HG03575 (cell line): ENCODE data around the gene TWNK.

Experiments
- ATAC-seq: cut with Tn5 transposase; IDR thresholded peaks from one replicate; pipeline ENCODE4 v1.9.1; 2021; ENCODE audit not compliant: unreplicated experiment, insufficient number of reproducible peaks, low FRiP score; ENCODE audit errors: extremely low read depth

Gene TWNK

DNA sequence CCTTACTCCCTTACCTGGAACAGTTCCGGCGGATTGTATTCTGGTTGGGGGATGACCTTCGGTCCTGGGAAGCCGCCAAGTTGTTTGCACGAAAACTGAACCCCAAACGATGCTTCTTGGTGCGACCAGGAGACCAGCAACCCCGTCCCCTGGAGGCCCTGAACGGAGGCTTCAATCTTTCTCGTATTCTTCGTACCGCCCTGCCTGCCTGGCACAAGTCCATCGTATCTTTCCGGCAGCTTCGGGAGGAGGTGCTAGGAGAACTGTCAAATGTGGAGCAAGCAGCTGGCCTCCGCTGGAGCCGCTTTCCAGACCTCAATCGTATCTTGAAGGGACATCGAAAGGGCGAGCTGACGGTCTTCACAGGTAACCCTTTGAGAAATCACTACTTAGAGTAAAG is 1.7 kb downstream of the TWNK start:
- ATAC-seq, result no peak

DNA sequence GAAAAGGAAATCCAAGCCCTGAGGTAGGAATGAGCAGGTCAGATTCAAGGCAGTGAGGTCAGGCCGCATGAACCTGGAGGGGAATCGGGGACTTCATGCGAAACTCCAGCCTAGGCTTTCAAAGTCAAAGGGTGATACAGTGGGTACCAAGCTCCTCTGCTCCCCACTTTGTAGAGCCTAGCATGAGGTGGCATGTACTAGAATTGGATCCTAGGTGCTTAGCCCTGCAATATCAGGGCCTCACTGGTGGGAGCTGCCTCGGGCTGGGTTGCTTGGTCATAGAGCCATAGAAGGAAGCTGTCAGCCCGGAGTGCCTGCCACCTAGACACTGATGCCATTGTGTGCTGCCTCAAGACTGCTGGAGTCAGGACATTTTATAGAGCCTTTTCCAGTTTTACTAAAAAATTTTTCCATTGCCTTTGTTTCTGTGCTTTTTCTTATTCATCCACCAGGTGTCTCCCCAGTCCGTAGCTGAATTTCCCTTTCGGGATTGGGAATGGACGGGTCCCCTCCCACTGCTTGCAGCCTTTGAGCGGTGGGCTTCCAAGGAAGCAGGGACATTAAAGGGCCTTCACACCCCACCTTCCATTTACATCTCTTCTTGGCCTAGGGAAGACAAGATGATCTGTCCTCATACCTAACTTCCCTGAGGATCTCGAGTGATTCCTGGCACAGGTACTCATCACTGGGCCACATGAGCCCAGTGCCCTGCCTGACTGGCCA is 6.8 kb downstream of the TWNK start:
- no peak for ATAC-seq

DNA sequence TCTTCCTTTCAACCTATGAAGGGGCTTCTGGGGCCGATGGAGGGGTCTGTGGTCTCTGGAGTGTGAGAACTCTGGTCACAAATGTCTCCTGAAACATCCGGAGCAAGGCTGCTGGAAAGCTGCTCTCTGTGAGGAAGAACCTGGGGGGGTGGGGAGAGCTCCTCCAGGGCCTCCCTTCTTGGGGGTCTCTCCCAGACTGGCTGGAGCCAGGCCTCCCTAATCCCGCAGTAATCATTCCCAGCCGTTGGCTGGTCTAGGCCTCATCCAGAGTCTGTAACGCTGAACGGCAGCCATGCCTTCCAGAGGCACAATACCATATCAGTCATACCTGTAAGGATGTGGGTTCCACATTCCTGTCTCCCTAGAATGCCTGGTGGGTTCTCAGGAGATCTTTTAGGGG is 7.8 kb downstream of the TWNK start:
- ATAC-seq, result no peak

DNA sequence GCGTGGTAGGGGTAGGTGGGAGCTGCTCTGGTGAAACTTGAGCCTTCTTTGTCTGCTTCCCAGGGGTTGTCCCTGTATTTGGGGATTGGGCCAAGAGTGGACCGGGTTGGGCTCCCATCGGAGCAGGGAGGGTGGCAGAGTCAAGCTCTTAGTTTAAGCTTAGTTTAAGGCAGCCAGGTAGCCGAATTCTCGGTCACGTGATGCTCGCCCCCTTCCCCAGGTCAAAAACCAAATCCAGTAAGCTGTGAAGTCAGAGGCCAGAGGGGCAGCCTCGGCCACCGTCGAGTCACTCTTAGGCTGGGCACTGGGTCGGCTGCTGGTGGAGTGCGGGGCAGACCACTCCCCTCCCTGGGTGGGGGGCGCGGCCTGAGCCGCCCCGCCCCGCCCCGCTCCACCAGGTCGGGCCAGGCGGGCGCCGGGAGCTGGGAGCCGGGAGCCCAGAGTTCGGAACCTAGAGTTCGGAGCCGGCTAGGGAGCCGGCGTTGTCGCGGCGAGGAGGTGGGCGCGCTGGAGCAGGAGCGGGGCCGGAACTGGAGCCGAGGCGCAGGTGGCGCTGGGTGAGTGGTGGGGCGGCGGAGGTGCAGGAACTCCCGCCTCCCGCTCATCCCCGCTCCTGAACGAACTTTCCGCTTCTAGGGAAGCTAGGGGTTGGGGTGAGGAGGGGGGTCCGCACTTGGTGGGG is 9.5 kb downstream of the TWNK start:
- ATAC-seq, result no peak

DNA sequence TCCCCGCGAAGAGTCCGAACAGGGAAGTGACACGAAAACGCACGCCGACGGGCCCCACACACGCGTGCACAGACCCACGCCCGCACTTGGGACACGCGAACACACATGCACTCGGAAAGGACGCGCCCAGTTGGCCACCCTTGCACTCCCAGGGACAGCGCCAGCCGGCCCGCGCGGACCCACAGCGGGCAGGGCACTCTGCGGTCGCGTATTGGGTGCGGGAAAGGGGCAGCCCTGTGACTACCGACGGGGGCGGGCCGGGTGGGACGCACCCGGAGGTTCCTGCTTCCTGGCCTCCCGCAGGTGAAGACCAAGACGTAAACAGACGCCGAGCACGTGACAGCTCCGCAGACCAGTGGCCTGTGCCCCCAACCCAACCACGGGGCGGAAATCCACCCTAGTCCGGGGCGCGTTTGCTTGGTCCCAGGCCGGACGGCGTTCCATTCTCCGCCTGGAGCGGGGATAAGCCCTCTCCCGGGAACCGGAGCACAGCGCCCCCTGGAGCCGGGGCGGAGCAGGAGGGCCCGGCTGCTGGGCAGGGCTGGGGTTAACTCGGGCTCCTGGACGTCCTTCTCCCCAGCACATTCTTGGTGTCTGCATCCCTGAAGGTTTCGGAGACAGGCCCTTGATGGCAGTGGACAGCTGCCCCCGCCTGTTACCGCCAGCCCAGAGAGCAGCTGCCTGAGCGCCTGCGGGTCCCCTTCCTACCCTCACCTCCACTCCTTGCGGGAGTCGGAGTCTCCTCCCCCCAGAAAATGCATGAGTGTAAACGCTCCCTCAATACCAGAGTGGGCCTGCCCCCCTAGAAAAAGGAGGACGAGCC is 10.2 kb downstream of the TWNK start:
- no peak for ATAC-seq

DNA sequence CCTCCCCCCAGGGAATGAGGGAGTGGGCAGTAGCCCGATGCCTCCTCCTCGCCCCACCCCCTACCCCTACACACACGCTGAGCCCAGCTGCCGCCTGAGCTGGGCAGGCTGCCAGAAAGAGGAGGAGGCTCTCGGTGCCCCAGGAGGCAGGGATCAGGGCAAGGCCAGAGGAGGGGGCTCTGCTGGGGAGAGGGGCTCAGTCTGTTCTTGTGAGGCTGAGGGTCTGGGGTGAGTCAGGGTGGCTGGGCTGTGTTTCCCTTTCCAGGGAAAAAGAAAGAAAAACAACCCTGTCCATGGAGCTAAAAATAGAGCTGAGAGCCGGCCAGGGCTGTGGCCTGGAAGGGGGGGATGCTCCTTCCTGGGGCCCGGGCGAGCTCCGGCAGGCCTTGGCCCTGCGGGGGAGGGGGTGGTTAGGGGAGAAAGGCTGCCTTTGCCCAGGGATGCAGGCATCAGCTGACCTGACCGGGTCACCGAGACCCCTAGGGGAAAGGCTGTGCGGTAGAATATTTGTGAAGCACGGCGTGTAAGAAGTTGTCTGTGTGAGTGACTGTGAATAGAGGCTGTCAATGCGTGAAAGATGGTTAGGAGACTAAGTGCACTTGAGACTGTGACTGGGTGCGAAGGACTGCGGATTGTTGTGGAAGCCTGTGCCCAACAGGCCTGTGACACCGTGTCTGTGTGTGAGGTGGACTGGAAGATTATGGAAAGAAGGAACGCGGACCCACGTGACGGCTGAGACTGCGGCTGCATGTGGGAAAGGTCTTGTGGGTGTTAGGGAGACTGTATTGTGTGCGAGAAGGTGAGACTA is 11.0 kb downstream of the TWNK start:
- no peak for ATAC-seq

DNA sequence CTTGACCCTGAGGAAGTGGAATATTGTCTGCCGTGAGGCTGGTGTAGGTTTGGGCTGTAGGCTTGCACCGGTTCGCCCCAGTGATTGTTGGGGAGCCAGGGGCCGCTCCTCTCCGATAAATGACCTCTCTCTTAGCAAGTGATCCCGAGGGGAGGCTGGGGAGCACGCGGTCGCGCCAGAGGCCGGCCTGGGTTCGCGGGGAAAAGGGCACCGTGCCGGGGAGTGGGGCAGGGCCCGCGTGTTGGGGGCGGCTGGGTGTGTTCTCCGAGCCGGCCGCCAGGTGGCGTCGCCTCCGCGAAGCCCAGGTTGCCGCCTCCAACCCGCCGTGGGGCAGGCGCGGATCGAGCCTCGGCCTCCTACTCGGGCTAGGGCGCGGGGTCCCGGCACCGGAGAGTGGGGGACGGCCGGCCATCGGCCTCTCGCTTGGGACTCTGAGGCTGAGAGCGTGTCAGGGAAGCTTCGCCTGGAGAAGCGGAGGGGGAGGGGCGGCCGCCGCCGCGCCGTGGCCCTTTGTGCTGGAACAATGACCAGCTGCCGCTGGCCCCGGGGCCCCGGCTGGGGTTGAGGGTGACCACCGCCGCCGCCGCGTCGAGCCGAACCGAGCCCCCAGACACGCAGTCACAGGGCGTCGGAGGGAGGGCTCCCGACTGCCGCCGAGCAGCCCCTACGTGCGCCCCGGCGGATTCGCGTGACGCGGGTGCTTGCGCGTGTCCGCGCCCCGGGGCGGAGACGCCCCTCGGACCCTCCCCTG is 11.8 kb downstream of the TWNK start:
- no peak for ATAC-seq

DNA sequence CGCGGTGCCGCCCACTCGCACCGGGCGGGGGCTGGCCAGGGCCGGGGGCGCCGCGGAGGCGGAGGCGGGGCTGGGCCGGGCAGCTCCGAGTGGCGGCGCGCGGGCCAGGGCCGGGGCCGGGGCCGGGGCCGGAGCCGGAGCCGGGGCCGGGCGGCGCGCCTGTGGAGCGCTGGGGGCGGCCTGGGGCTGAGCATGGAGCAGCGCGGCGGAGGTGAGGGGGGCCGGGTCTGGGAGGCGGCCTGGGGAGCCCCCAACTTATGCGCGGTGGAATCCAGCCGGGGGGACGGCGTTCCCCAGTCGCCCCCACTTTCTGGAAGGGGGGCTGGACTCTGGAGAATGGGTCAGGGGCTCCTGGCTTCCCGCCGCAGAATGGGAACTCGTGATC is 12.4 kb downstream of the TWNK start, which contains the start of gene LZTS2:
LZTS2 (plus strand) TSS at position 67 of the 385 bp plus-strand sequence. CDS start 2,731 bp downstream, outside the sequence.
- no peak for ATAC-seq

DNA sequence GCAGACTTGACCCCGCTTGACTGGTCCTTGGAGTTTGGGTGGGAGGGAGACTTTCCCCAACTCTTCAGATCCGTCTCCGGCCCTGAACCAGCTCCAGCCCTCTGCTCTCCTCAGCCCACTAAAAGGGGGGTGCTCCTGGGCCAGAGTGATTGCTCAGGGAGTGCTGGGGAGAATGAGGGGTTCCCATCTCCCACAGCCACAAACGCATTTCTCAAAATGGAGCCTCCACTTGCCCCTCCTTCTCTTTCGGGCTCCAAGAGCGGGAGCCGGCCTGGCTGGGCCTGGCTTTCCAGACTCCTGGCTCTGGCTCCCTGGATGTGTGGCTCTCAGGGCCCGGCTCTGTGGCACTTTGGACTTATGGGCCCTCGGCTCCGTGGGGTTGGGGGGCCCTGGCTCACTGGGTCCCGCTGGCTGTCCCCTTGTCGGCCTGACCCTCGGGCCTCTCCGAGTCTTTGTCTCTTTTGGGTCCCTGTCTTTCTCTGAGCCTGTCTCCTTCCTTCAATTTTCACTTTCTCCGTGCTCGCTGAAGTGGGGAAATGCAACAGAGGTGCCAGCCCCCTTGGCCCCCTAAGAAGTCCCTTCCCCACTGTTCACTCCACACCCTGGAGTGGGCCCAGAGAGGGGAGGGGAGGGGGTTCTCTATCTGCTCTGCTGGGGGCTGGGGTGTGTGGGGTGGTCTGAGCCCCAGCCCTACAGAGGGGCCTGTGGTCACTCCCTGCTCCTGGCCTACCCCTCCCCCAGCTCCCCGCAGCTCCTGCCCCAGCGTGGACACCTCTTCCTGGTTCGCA is 13.0 kb downstream of the TWNK start:
- ATAC-seq, result no peak

DNA sequence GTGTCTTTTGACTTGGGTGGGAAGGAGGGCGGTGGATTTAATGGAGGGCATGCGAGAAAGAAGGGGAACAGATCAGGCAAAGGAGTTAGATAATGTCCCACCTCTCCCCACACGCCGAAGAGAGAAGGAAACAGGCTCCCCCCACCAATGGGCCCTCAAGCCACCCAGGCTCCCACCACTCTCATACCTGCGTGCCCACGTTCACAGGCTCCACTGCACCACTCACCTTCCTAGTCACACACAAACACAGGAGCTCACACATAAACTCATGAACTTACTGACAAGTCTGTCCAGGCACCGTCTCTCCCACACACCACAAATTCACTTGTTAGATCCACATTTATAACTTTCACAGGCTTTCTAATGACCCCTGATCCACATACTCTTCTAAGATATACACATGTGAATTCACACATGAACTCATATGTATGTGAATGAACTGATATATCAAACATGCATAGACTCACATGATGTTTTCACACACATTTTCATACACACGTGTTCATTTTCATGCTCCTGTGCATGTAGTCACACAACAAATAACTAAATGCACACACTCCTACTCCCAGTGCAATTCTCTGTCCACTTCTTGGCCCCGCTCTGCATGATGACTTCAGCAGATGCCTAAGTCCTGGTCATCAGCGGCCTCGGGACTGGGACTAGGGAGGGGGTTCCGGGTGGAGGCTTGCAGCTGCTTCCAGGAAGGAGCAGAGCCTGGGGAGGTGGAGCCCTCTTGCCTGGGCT is 13.7 kb downstream of the TWNK start:
- ATAC-seq, result no peak

DNA sequence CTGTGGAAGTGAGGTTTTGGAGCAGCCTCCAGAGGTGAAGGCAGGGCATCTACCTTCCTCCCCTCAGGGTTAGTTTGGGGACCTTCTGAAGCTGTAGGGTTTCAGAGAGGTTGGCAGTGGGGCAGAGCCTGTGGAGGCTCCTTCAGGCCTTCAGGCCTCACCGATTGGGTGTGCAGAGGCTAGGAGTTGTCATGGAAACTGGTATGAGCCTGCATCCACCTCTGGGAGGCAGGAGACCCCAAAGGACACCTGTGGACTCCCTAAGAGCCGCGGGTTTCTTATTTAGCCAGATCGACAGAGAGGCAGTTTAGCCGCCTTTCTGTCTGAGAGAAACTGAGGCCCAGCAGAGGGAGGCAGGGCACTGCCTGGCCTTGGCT is 14.3 kb downstream of the TWNK start:
- ATAC-seq, result no peak

DNA sequence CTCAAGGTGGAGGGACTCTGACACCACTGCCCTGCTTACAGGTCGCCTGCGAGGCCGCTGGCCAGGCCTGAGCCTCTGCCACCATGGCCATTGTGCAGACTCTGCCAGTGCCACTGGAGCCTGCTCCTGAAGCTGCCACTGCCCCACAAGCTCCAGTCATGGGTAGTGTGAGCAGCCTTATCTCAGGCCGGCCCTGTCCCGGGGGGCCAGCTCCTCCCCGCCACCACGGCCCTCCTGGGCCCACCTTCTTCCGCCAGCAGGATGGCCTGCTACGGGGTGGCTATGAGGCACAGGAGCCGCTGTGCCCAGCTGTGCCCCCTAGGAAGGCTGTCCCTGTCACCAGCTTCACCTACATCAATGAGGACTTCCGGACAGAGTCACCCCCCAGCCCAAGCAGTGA is 15.1 kb downstream of the TWNK start:
- ATAC-seq, result no peak

DNA sequence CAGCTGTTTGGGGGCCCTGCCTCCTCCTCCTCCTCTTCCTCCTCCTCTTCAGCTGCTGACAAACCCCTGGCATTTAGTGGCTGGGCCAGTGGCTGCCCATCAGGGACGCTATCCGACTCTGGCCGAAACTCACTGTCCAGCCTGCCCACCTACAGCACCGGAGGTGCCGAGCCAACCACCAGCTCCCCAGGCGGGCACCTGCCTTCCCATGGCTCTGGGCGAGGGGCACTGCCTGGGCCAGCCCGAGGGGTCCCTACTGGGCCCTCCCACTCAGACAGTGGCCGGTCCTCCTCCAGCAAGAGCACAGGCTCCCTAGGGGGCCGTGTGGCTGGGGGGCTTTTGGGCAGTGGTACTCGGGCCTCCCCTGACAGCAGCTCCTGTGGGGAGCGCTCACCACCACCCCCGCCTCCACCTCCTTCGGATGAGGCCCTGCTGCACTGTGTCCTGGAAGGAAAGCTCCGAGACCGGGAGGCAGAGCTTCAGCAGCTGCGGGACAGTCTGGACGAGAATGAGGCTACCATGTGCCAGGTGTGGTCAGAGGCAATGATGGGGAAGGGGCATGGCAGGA is 16.4 kb downstream of the TWNK start:
- no peak for ATAC-seq

DNA sequence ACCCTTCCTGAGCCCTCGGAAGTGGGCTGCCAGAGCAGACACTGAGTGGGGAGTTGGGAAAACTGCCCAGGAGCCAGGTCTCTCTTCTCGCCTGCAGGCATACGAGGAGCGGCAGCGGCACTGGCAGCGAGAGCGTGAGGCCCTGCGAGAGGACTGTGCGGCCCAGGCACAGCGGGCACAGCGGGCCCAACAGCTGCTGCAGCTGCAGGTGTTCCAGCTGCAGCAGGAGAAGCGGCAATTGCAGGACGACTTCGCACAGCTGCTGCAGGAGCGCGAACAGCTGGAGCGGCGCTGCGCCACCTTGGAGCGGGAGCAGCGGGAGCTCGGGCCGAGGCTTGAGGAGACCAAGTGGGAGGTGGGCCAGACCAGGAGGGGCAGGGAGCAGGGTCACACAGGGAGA is 18.0 kb downstream of the TWNK start:
- ATAC-seq, result no peak

DNA sequence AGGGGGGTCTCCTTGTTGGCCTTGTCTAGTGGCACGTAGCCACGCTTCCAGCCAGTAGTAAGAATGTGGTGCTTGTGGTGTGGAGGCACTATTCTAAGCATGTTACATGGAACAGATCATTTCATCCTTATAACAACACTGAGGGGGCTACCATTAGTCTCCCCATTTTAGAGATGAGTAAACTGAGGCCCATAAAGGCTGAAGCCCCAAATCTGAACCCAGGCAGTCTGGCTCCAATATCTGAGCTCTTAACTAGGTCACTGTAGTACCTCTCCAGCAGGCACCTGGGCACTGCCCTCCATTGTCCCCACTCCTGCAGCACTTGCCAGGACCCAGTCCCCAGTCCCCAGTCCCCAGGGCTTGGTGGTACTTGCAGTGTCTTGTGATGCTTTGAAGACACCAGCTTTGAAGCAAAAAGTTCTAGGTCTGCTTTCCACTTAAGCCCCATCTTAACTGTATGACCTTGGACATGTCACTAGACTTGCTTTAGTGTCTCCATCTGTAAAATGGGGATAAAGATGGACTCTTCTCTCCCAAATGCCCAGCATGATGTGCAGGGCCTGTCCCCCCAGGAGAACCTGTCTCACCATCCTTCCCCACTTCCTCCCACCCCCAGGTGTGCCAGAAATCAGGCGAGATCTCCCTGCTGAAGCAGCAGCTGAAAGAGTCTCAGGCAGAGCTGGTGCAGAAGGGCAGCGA is 18.7 kb downstream of the TWNK start:
- ATAC-seq, result no peak

DNA sequence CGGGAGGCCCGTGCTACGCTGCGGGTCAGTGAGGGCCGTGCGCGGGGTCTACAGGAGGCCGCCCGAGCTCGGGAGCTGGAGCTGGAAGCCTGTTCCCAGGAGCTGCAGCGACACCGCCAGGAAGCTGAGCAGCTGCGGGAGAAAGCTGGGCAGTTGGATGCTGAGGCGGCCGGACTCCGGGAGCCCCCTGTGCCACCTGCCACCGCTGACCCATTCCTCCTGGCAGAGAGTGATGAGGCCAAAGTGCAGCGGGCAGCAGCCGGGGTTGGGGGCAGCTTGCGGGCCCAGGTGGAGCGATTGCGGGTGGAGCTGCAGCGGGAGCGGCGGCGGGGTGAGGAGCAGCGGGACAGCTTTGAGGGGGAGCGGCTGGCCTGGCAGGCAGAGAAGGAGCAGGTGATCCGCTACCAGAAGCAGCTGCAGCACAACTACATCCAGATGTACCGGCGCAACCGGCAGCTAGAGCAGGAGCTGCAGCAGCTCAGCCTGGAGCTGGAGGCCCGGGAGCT is 19.3 kb downstream of the TWNK start:
- ATAC-seq, result no peak
